Dermis blood vessel endothelial cell (primary cell): ENCODE measurements around the gene TMEM39A. TPM values are rescaled to one million over a fixed set of nuclear protein-coding genes. Genes with fewer than 3 reads are reported as not detected.

ENCODE experiments used
- DNase-seq: peaks from one replicate; pipeline ENCODE4 v3.0.0; 2010
- total RNA-seq: library from RNA; depleted of rRNA; stranded (reverse); fragments of >200 nt; gene quantifications from 2 replicates; pipeline ENCODE4 v1.2.3, GENCODE V29; 2014

Gene TMEM39A
- total RNA-seq, 1 donor from 2014 or later: 41.4 TPM

GRCh38 chr3:119453822-119454221 is 9.6 kb downstream of the TMEM39A start:
- DNase-seq: no peak

GRCh38 chr3:119444590-119444989 is 18.8 kb downstream of the TMEM39A start:
- no peak for DNase-seq

GRCh38 chr3:119443179-119443578 is 20.2 kb downstream of the TMEM39A start:
- DNase-seq: no peak

- DNase-seq: no peak
These were observed 25.6 kb downstream of the TMEM39A start for GRCh38 chr3:119437691-119438258.

- DNase-seq: no peak
These were observed 26.4 kb downstream of the TMEM39A start for GRCh38 chr3:119436977-119437376.

GRCh38 chr3:119434703-119435102 is 28.7 kb downstream of the TMEM39A start:
- no peak for DNase-seq

- DNase-seq: no peak
These were observed 29.6 kb downstream of the TMEM39A start for GRCh38 chr3:119433613-119434325.

GRCh38 chr3:119428538-119428937 is 34.9 kb downstream of the TMEM39A start:
- peak; percentile 23 for DNase-seq

GRCh38 chr3:119427669-119428068 is 35.7 kb downstream of the TMEM39A start:
- peak; percentile 16 for DNase-seq

GRCh38 chr3:119420196-119420595 is 43.2 kb downstream of the TMEM39A start:
- DNase-seq: no peak

GRCh38 chr3:119418641-119419040 is 44.8 kb downstream of the TMEM39A start:
- DNase-seq: no peak

GRCh38 chr3:119417771-119418512 is 45.5 kb downstream of the TMEM39A start:
- DNase-seq: no peak

- DNase-seq: no peak
These were observed 46.5 kb downstream of the TMEM39A start for GRCh38 chr3:119416873-119417272.

- DNase-seq: no peak
These were observed 49.7 kb downstream of the TMEM39A start for GRCh38 chr3:119413603-119414280.

GRCh38 chr3:119409844-119410243 is 53.6 kb downstream of the TMEM39A start:
- no peak for DNase-seq

GRCh38 chr3:119408243-119408950 is 55.0 kb downstream of the TMEM39A start:
- DNase-seq: no peak

- no peak for DNase-seq
These were observed 58.1 kb downstream of the TMEM39A start for GRCh38 chr3:119405315-119405714.

- no peak for DNase-seq
These were observed 60.2 kb downstream of the TMEM39A start for GRCh38 chr3:119403201-119403600.

GRCh38 chr3:119402791-119403190 is 60.6 kb downstream of the TMEM39A start:
- DNase-seq: no peak

- no peak for DNase-seq
These were observed 61.6 kb downstream of the TMEM39A start for GRCh38 chr3:119401503-119402440.

- no peak for DNase-seq
These were observed 62.3 kb downstream of the TMEM39A start for GRCh38 chr3:119401069-119401468.
